CD8-positive, alpha-beta memory T cell (primary cell): ENCODE measurements around the gene SMPD3. TPM values are rescaled to one million over a fixed set of nuclear protein-coding genes. Genes with fewer than 3 reads are reported as not detected.

Experiments
- CTCF ChIA-PET: fragments of 350-600 bp; sonication (Branson Sonifier 250); formaldehyde crosslinking; loops from one replicate; lab custom pipeline; 2021; ENCODE audit warnings: antibody characterized with exemption; lab: Charles Lee
- POLR2A ChIA-PET: fragments of 350-600 bp; sonication (Branson Sonifier 250); formaldehyde crosslinking; loops from one replicate; lab custom pipeline; 2021; ENCODE audit warnings: antibody characterized with exemption; lab: Charles Lee
- DNase-seq, 5 donors: peaks; one replicate each; pipeline versions ENCODE4 v3.0.0 to v3.0.0-alpha.2; 2020 to 2022; ENCODE audit warnings: mixed read lengths in 1 of 5
- H3K27ac ChIP-seq: one replicate; pipeline ENCODE4 v1.7.0; 2013; ENCODE audit warnings: low read depth, mild to moderate bottlenecking, low read length, moderate library complexity
- H3K27me3 ChIP-seq: 2 replicates; pipeline ENCODE4 v1.7.0; 2013; ENCODE audit warnings: low read length, mild to moderate bottlenecking; ENCODE audit not compliant: insufficient read depth, poor library complexity, severe bottlenecking
- H3K36me3 ChIP-seq: 2 replicates; pipeline ENCODE4 v1.7.0; 2013; ENCODE audit warnings: mild to moderate bottlenecking, low read length, moderate library complexity; ENCODE audit not compliant: insufficient read depth
- H3K4me1 ChIP-seq: 2 replicates; pipeline ENCODE4 v1.7.0; 2013; ENCODE audit warnings: mild to moderate bottlenecking, low read length, moderate library complexity; ENCODE audit not compliant: insufficient read depth
- H3K4me3 ChIP-seq: 2 replicates; pipeline ENCODE4 v1.7.0; 2013; ENCODE audit warnings: mild to moderate bottlenecking, low read length
- H3K9me3 ChIP-seq: 2 replicates; pipeline ENCODE4 v1.7.0; 2013; ENCODE audit warnings: mild to moderate bottlenecking, low read length
- H3K27ac Mint-ChIP-seq, 8 donors: one replicate each; pipeline ENCODE4 v1.8.0; 2020 to 2021; ENCODE audit warnings: mixed read lengths in 8 of 8, mild to moderate bottlenecking in 6 of 8, inconsistent platforms in 3 of 8, moderate library complexity in 3 of 8
- H3K27me3 Mint-ChIP-seq, 2 donors: one replicate each; pipeline ENCODE4 v1.8.0; 2020 to 2021; ENCODE audit warnings: mixed read lengths in 2 of 2, mild to moderate bottlenecking in 1 of 2, moderate library complexity in 1 of 2
- H3K36me3 Mint-ChIP-seq, 3 donors: one replicate each; pipeline ENCODE4 v1.8.0; 2020 to 2021; ENCODE audit warnings: mixed read lengths in 3 of 3, inconsistent platforms in 1 of 3, mild to moderate bottlenecking in 1 of 3
- H3K4me1 Mint-ChIP-seq, 3 donors: one replicate each; pipeline ENCODE4 v1.8.0; 2020 to 2021; ENCODE audit warnings: mixed read lengths in 3 of 3, inconsistent platforms in 1 of 3, mild to moderate bottlenecking in 1 of 3
- H3K4me3 Mint-ChIP-seq, 7 donors: one replicate each; pipeline ENCODE4 v1.8.0; 2020 to 2021; ENCODE audit warnings: mixed read lengths in 7 of 7, mild to moderate bottlenecking in 6 of 7, moderate library complexity in 4 of 7, inconsistent platforms in 2 of 7
- H3K9me3 Mint-ChIP-seq, 5 donors: one replicate each; pipeline ENCODE4 v1.8.0; 2020 to 2022; ENCODE audit warnings: mixed read lengths in 5 of 5, mild to moderate bottlenecking in 3 of 5, moderate library complexity in 2 of 5, inconsistent platforms in 1 of 5
- polyA plus RNA-seq: library from polyadenylated mRNA; unstranded; fragments of 300-500 nt; fragmentation: Illumina TruSeq; gene quantifications from one replicate; pipeline ENCODE4 v1.2.3, GENCODE V29; 2021
- total RNA-seq, 2 experiments: library from RNA; stranded (reverse); gene quantifications; one replicate each; pipeline ENCODE4 v1.2.3, GENCODE V29; 2021

SMPD3 gene
- total and polyA plus RNA-seq, 3 experiments from 2014 or later, result 0.15 to 1.6 (median 0.22) TPM

GRCh38 chr16:68310437-68310773 lies 137.9 kb downstream of the SMPD3 start:
- CTCF ChIA-PET, result interaction anchor here (0.6 to 11.2 kb wide), 14 partner anchors 10 to 69 kb away, joined by 3 to 131 read pairs (median 6); partner anchors contain the start of gene SLC7A6
- H3K27ac ChIP-seq, result peak overlapping the region; percentile 83
- H3K4me3 Mint-ChIP-seq, result peak overlapping the region; percentile 90 to 99 (median 98)
- POLR2A ChIA-PET, result interaction anchor here (0.6 to 2.2 kb wide), 12 partner anchors 8 to 74 kb away, joined by 3 to 26 read pairs (median 5); partner anchors contain the start of genes ESRP2 and SLC7A6
- peaks cover 15% of the 10 kb centered on the region for H3K36me3 ChIP-seq
- H3K9me3 Mint-ChIP-seq, result no peaks in the 10 kb centered on the region
- peaks cover 41 to 65% (median 48%) of the 10 kb centered on the region in 3 donors for H3K4me1 Mint-ChIP-seq
- H3K27me3 Mint-ChIP-seq, result no peaks in the 10 kb centered on the region
- peak overlapping the region; percentile 92 to 98 (median 98) for H3K27ac Mint-ChIP-seq
- no peak for DNase-seq
- no peaks in the 10 kb centered on the region for H3K9me3 ChIP-seq
- H3K4me3 ChIP-seq, result peak overlapping the region; percentile 95
- peaks cover 0 to 59% (median 12%) of the 10 kb centered on the region in 3 donors for H3K36me3 Mint-ChIP-seq
- H3K27me3 ChIP-seq, result no peaks in the 10 kb centered on the region
- peaks cover 43% of the 10 kb centered on the region for H3K4me1 ChIP-seq

- H3K4me1 ChIP-seq, result peaks cover 43% of the 10 kb centered on the region
- H3K27me3 Mint-ChIP-seq, result no peaks in the 10 kb centered on the region
- CTCF ChIA-PET, result interaction anchor here (11.2 kb wide), 1 partner anchor 47 kb away, joined by 131 read pairs; the partner anchor contains the start of gene SLC7A6
Measured at GRCh38 chr16:68309799-68310198, 138.5 kb downstream of the SMPD3 start.

More at GRCh38 chr16:68309799-68310198, 138.5 kb downstream of the SMPD3 start:
- no peaks in the 10 kb centered on the region for H3K9me3 Mint-ChIP-seq
- Histone ChIP-seq H3K4me3 (peak overlapping the region; percentile 95), H3K27me3 (no peaks in the 10 kb centered on the region), H3K27ac (peak overlapping the region; percentile 83), H3K9me3 (no peaks in the 10 kb centered on the region), H3K36me3 (peaks cover 20% of the 10 kb centered on the region)
- peaks cover 0 to 61% (median 12%) of the 10 kb centered on the region in 3 donors for H3K36me3 Mint-ChIP-seq
- POLR2A ChIA-PET, result interaction anchor here (0.9 kb wide), 1 partner anchor 34 kb away, joined by 3 read pairs; no protein-coding TSS in a partner anchor
- peaks cover 39 to 64% (median 49%) of the 10 kb centered on the region in 3 donors for H3K4me1 Mint-ChIP-seq
- DNase-seq, result peak in 1 of 5 donors; percentile 24
- H3K4me3 Mint-ChIP-seq, result peak overlapping the region; percentile 90 to 99 (median 98)
- peak overlapping the region; percentile 92 to 98 (median 98) for H3K27ac Mint-ChIP-seq

Other genes with a start within 250 kb of the SMPD3 start
- gene ESRP2, start 212.4 kb downstream of the SMPD3 start, total RNA-seq, result under 1 TPM; 0.11 to 0.27 TPM
- gene ESRP2, start 212.4 kb downstream of the SMPD3 start, polyA plus RNA-seq, result 0.32 TPM
- gene PLA2G15, start 203.1 kb downstream of the SMPD3 start, total RNA-seq, result 1 to 10 TPM; 9.0 to 9.4 TPM
- 11.0 TPM for gene PLA2G15, start 203.1 kb downstream of the SMPD3 start, polyA plus RNA-seq
- gene SLC7A6, start 184.0 kb downstream of the SMPD3 start, total RNA-seq, result 10 to 100 TPM; 91.2 to 94.9 TPM
- gene SLC7A6, start 184.0 kb downstream of the SMPD3 start, polyA plus RNA-seq, result 18.7 TPM
- 10 to 100 TPM; 21.8 to 25.5 TPM for gene SLC7A6OS, start 137.6 kb downstream of the SMPD3 start, total RNA-seq
- gene SLC7A6OS, start 137.6 kb downstream of the SMPD3 start, polyA plus RNA-seq, result 28.2 TPM
- 10 to 100 TPM; 61.1 to 67.5 TPM for gene PRMT7, start 137.5 kb downstream of the SMPD3 start, total RNA-seq
- 41.8 TPM for gene PRMT7, start 137.5 kb downstream of the SMPD3 start, polyA plus RNA-seq
- 10 to 100 TPM; 22.4 to 24.3 TPM for gene ZFP90, start 90.8 kb upstream of the SMPD3 start, total RNA-seq
- 24.0 TPM for gene ZFP90, start 90.8 kb upstream of the SMPD3 start, polyA plus RNA-seq
- gene CDH3, start 196.8 kb upstream of the SMPD3 start, total RNA-seq, result not detected
- 0.14 TPM for gene CDH3, start 196.8 kb upstream of the SMPD3 start, polyA plus RNA-seq